ENCODE data around the gene PKD2.
A peak's percentile ranks its signal among the peaks of the same experiment; 100 is the strongest.

The PKD2 gene

GRCh38 chr4:88007304-88008121, at the start of gene PKD2:
Gene PKD2 (plus strand): TSS chr4:88007635. CDS start chr4:88007734, 99 bp downstream.
- Histone ChIP-seq H3K9ac (ENCODE audit: low read length) (peak within 1 kb of the TSS; percentile 13), H3K4me1 (ENCODE audit: control insufficient read depth, insufficient read depth, low read length) (peaks cover 33% of the 10 kb centered on the region), H3K27me3 (ENCODE audit: control insufficient read depth, insufficient read depth, low read length) (no peaks in the 10 kb centered on the region), H3K4me3 (ENCODE audit: low read length) (peak within 1 kb of the TSS; percentile 82), H3K36me3 (ENCODE audit: control insufficient read depth, insufficient read depth, low read length) (no peaks in the 10 kb centered on the region), H3K27ac (ENCODE audit: low read depth, low read length) (peak within 1 kb of the TSS; percentile 87)

- H3K9ac ChIP-seq (ENCODE audit: low read length): no peak overlapping the region
- no peak overlapping the region for H3K4me3 ChIP-seq (ENCODE audit: low read length)
- no peaks in the 10 kb centered on the region for H3K36me3 ChIP-seq (ENCODE audit: control insufficient read depth, insufficient read depth, low read length)
- no peaks in the 10 kb centered on the region for H3K27me3 ChIP-seq (ENCODE audit: control insufficient read depth, insufficient read depth, low read length)
- no peak overlapping the region for H3K27ac ChIP-seq (ENCODE audit: low read depth, low read length)
- no peaks in the 10 kb centered on the region for H3K4me1 ChIP-seq (ENCODE audit: control insufficient read depth, insufficient read depth, low read length)
These were observed 45.4 kb upstream of the PKD2 start for GRCh38 chr4:87961993-87962392.

- Histone ChIP-seq H3K27me3 (ENCODE audit: control insufficient read depth, insufficient read depth, low read length) (no peaks in the 10 kb centered on the region), H3K36me3 (ENCODE audit: control insufficient read depth, insufficient read depth, low read length) (no peaks in the 10 kb centered on the region), H3K9ac (ENCODE audit: low read length) (no peak overlapping the region), H3K4me1 (ENCODE audit: control insufficient read depth, insufficient read depth, low read length) (no peaks in the 10 kb centered on the region), H3K4me3 (ENCODE audit: low read length) (no peak overlapping the region), H3K27ac (ENCODE audit: low read depth, low read length) (no peak overlapping the region)
These were observed 44.9 kb upstream of the PKD2 start for GRCh38 chr4:87962398-87963146.

- Histone ChIP-seq H3K4me1 (ENCODE audit: control insufficient read depth, insufficient read depth, low read length) (no peaks in the 10 kb centered on the region), H3K27ac (ENCODE audit: low read depth, low read length) (no peak overlapping the region), H3K4me3 (ENCODE audit: low read length) (no peak overlapping the region), H3K9ac (ENCODE audit: low read length) (no peak overlapping the region), H3K36me3 (ENCODE audit: control insufficient read depth, insufficient read depth, low read length) (no peaks in the 10 kb centered on the region), H3K27me3 (ENCODE audit: control insufficient read depth, insufficient read depth, low read length) (no peaks in the 10 kb centered on the region)
These were observed 41.9 kb upstream of the PKD2 start for GRCh38 chr4:87965501-87965975.

- no peaks in the 10 kb centered on the region for H3K27me3 ChIP-seq (ENCODE audit: control insufficient read depth, insufficient read depth, low read length)
- no peak overlapping the region for H3K9ac ChIP-seq (ENCODE audit: low read length)
These were observed 41.3 kb upstream of the PKD2 start for GRCh38 chr4:87966095-87966496.

GRCh38 chr4:87967193-87967592, 40.2 kb upstream of the PKD2 start:
- H3K4me3 ChIP-seq (ENCODE audit: low read length): no peak overlapping the region
- no peaks in the 10 kb centered on the region for H3K4me1 ChIP-seq (ENCODE audit: control insufficient read depth, insufficient read depth, low read length)
- H3K27me3 ChIP-seq (ENCODE audit: control insufficient read depth, insufficient read depth, low read length): no peaks in the 10 kb centered on the region
- H3K27ac ChIP-seq (ENCODE audit: low read depth, low read length): no peak overlapping the region
- H3K36me3 ChIP-seq (ENCODE audit: control insufficient read depth, insufficient read depth, low read length): no peaks in the 10 kb centered on the region
- H3K9ac ChIP-seq (ENCODE audit: low read length): no peak overlapping the region

More at GRCh38 chr4:87966095-87966496, 41.3 kb upstream of the PKD2 start:
- no peaks in the 10 kb centered on the region for H3K36me3 ChIP-seq (ENCODE audit: control insufficient read depth, insufficient read depth, low read length)
- H3K4me3 ChIP-seq (ENCODE audit: low read length): no peak overlapping the region
- no peak overlapping the region for H3K27ac ChIP-seq (ENCODE audit: low read depth, low read length)
- H3K4me1 ChIP-seq (ENCODE audit: control insufficient read depth, insufficient read depth, low read length): no peaks in the 10 kb centered on the region

- no peak overlapping the region for H3K9ac ChIP-seq (ENCODE audit: low read length)
- H3K4me1 ChIP-seq (ENCODE audit: control insufficient read depth, insufficient read depth, low read length): no peaks in the 10 kb centered on the region
These were observed 37.3 kb upstream of the PKD2 start for GRCh38 chr4:87970121-87970520.

GRCh38 chr4:87971866-87972265, 35.6 kb upstream of the PKD2 start:
- H3K27me3 ChIP-seq (ENCODE audit: control insufficient read depth, insufficient read depth, low read length): no peaks in the 10 kb centered on the region
- no peaks in the 10 kb centered on the region for H3K36me3 ChIP-seq (ENCODE audit: control insufficient read depth, insufficient read depth, low read length)
- H3K4me1 ChIP-seq (ENCODE audit: control insufficient read depth, insufficient read depth, low read length): no peaks in the 10 kb centered on the region
- no peak overlapping the region for H3K9ac ChIP-seq (ENCODE audit: low read length)
- H3K27ac ChIP-seq (ENCODE audit: low read depth, low read length): no peak overlapping the region
- no peak overlapping the region for H3K4me3 ChIP-seq (ENCODE audit: low read length)

More at GRCh38 chr4:87970121-87970520, 37.3 kb upstream of the PKD2 start:
- Histone ChIP-seq H3K27me3 (ENCODE audit: control insufficient read depth, insufficient read depth, low read length) (no peaks in the 10 kb centered on the region), H3K27ac (ENCODE audit: low read depth, low read length) (no peak overlapping the region), H3K36me3 (ENCODE audit: control insufficient read depth, insufficient read depth, low read length) (no peaks in the 10 kb centered on the region), H3K4me3 (ENCODE audit: low read length) (no peak overlapping the region)

GRCh38 chr4:87973283-87974169, 33.9 kb upstream of the PKD2 start:
- H3K4me3 ChIP-seq (ENCODE audit: low read length): no peak overlapping the region
- H3K4me1 ChIP-seq (ENCODE audit: control insufficient read depth, insufficient read depth, low read length): no peaks in the 10 kb centered on the region
- no peak overlapping the region for H3K9ac ChIP-seq (ENCODE audit: low read length)
- H3K27ac ChIP-seq (ENCODE audit: low read depth, low read length): no peak overlapping the region
- no peaks in the 10 kb centered on the region for H3K27me3 ChIP-seq (ENCODE audit: control insufficient read depth, insufficient read depth, low read length)
- no peaks in the 10 kb centered on the region for H3K36me3 ChIP-seq (ENCODE audit: control insufficient read depth, insufficient read depth, low read length)

- Histone ChIP-seq H3K27me3 (ENCODE audit: control insufficient read depth, insufficient read depth, low read length) (no peaks in the 10 kb centered on the region), H3K4me3 (ENCODE audit: low read length) (no peak overlapping the region), H3K36me3 (ENCODE audit: control insufficient read depth, insufficient read depth, low read length) (no peaks in the 10 kb centered on the region), H3K9ac (ENCODE audit: low read length) (no peak overlapping the region), H3K27ac (ENCODE audit: low read depth, low read length) (no peak overlapping the region), H3K4me1 (ENCODE audit: control insufficient read depth, insufficient read depth, low read length) (no peaks in the 10 kb centered on the region)
These were observed 32.5 kb upstream of the PKD2 start for GRCh38 chr4:87974856-87975462.

- no peak within 1 kb of the TSS for H3K4me3 ChIP-seq (ENCODE audit: low read length)
- H3K27ac ChIP-seq (ENCODE audit: low read depth, low read length): no peak within 1 kb of the TSS
- no peaks in the 10 kb centered on the region for H3K4me1 ChIP-seq (ENCODE audit: control insufficient read depth, insufficient read depth, low read length)
- H3K36me3 ChIP-seq (ENCODE audit: control insufficient read depth, insufficient read depth, low read length): no peaks in the 10 kb centered on the region
- no peak within 1 kb of the TSS for H3K9ac ChIP-seq (ENCODE audit: low read length)
- H3K27me3 ChIP-seq (ENCODE audit: control insufficient read depth, insufficient read depth, low read length): no peaks in the 10 kb centered on the region
These were observed 32.0 kb upstream of the PKD2 start, which contains the start of gene SPP1 for GRCh38 chr4:87975466-87975865. Gene SPP1 (plus strand): TSS chr4:87975714. CDS start chr4:87976896, 1,182 bp downstream.
